Measurements from ENCODE around the gene PRRT1B.

Gene PRRT1B

GRCh38 chr9:131517761-131518190 is 27.5 kb upstream of the PRRT1B start:
- no peak for TF ChIP-seq EZH2 (IDR thresholded peaks at IDR 0.05; ENCODE audit: borderline replicate concordance, low read length)
- no peak for TF ChIP-seq CTCF (IDR thresholded peaks at IDR 0.05; ENCODE audit: low read length)
- no peaks in the 10 kb centered on the region for H3K79me2 ChIP-seq (ENCODE audit: insufficient read depth, low read length)
- no peak overlapping the region for H3K4me3 ChIP-seq (ENCODE audit: low read depth, low read length, poor library complexity, severe bottlenecking)
- no peaks in the 10 kb centered on the region for H3K9me3 ChIP-seq (ENCODE audit: low read length)
- H3K9me2 ChIP-seq (ENCODE audit: low read depth, low read length): no peaks in the 10 kb centered on the region
- H3K9ac ChIP-seq (ENCODE audit: low read length): no peak overlapping the region
- no peak overlapping the region for H3K4me2 ChIP-seq (ENCODE audit: low read length)
- no peaks in the 10 kb centered on the region for H3K27me3 ChIP-seq (ENCODE audit: insufficient read depth, low read length)
- H3K4me1 ChIP-seq (ENCODE audit: insufficient read depth, low read length, severe bottlenecking): peaks cover 15% of the 10 kb centered on the region
- H3K27ac ChIP-seq (ENCODE audit: low read depth, low read length, poor library complexity, severe bottlenecking): no peak overlapping the region
- H4K20me1 ChIP-seq (ENCODE audit: insufficient read depth, low read length): no peaks in the 10 kb centered on the region
- H3K36me3 ChIP-seq (ENCODE audit: insufficient read depth, low read length): peaks cover 77% of the 10 kb centered on the region
- H3F3A ChIP-seq (ENCODE audit: insufficient read depth, low read length): 0 out of 2 replicates have a peak, but pooled peaks cover 3% of the 10 kb centered on the region
- no peak overlapping the region for H2AFZ ChIP-seq (ENCODE audit: low read length)

GRCh38 chr9:131518553-131518952 is 26.8 kb upstream of the PRRT1B start:
- Histone ChIP-seq H3K27me3 (ENCODE audit: insufficient read depth, low read length) (no peaks in the 10 kb centered on the region), H3K27ac (ENCODE audit: low read depth, low read length, poor library complexity, severe bottlenecking) (no peak overlapping the region), H2AFZ (ENCODE audit: low read length) (no peak overlapping the region), H3K9ac (ENCODE audit: low read length) (no peak overlapping the region), H3K36me3 (ENCODE audit: insufficient read depth, low read length) (peaks cover 76% of the 10 kb centered on the region), H4K20me1 (ENCODE audit: insufficient read depth, low read length) (no peaks in the 10 kb centered on the region), H3K9me3 (ENCODE audit: low read length) (no peaks in the 10 kb centered on the region), H3F3A (ENCODE audit: insufficient read depth, low read length) (0 out of 2 replicates have a peak, but pooled peaks cover 3% of the 10 kb centered on the region), H3K4me3 (ENCODE audit: low read depth, low read length, poor library complexity, severe bottlenecking) (no peak overlapping the region), H3K9me2 (ENCODE audit: low read depth, low read length) (no peaks in the 10 kb centered on the region), H3K4me2 (ENCODE audit: low read length) (no peak overlapping the region), H3K4me1 (ENCODE audit: insufficient read depth, low read length, severe bottlenecking) (peaks cover 7% of the 10 kb centered on the region), H3K79me2 (ENCODE audit: insufficient read depth, low read length) (no peaks in the 10 kb centered on the region)
- TF ChIP-seq EZH2 (IDR thresholded peaks at IDR 0.05; ENCODE audit: borderline replicate concordance, low read length) (no peak), CTCF (IDR thresholded peaks at IDR 0.05; ENCODE audit: low read length) (no peak)

GRCh38 chr9:131520503-131520902 is 24.8 kb upstream of the PRRT1B start:
- peaks cover 77% of the 10 kb centered on the region for H3K36me3 ChIP-seq (ENCODE audit: insufficient read depth, low read length)
- no peaks in the 10 kb centered on the region for H3K4me1 ChIP-seq (ENCODE audit: insufficient read depth, low read length, severe bottlenecking)
- no peaks in the 10 kb centered on the region for H3F3A ChIP-seq (ENCODE audit: insufficient read depth, low read length)
- H3K27ac ChIP-seq (ENCODE audit: low read depth, low read length, poor library complexity, severe bottlenecking): no peak overlapping the region
- TF ChIP-seq CTCF (IDR thresholded peaks at IDR 0.05; ENCODE audit: low read length): no peak
- no peak for TF ChIP-seq EZH2 (IDR thresholded peaks at IDR 0.05; ENCODE audit: borderline replicate concordance, low read length)
- no peaks in the 10 kb centered on the region for H3K79me2 ChIP-seq (ENCODE audit: insufficient read depth, low read length)
- no peak overlapping the region for H3K4me2 ChIP-seq (ENCODE audit: low read length)
- H3K9ac ChIP-seq (ENCODE audit: low read length): no peak overlapping the region
- H3K4me3 ChIP-seq (ENCODE audit: low read depth, low read length, poor library complexity, severe bottlenecking): no peak overlapping the region
- no peaks in the 10 kb centered on the region for H3K9me3 ChIP-seq (ENCODE audit: low read length)
- H3K9me2 ChIP-seq (ENCODE audit: low read depth, low read length): no peaks in the 10 kb centered on the region
- no peaks in the 10 kb centered on the region for H4K20me1 ChIP-seq (ENCODE audit: insufficient read depth, low read length)
- H2AFZ ChIP-seq (ENCODE audit: low read length): no peak overlapping the region
- no peaks in the 10 kb centered on the region for H3K27me3 ChIP-seq (ENCODE audit: insufficient read depth, low read length)

All from OCI-LY1 (cell line).